Lung (tissue), 12 donors: ENCODE data around the gene AGAP1. TPM values are rescaled to one million over a fixed set of nuclear protein-coding genes. Genes with fewer than 3 reads are reported as not detected.

ENCODE experiments used
- ATAC-seq: fragments of 200-7000 bp; cut with Tn5 transposase; one replicate; pipeline ENCODE4 v1.9.1; 2020; ENCODE audit warnings: moderate number of reproducible peaks; ENCODE audit not compliant: insufficient read depth, low FRiP score
- DNase-seq, 3 donors: peaks; one replicate each; pipeline ENCODE4 v3.0.0-alpha.2; 2013 to 2017
- H3K27ac ChIP-seq, 2 donors: one replicate each; pipeline ENCODE4 v1.5.1; 2013; ENCODE audit warnings: mild to moderate bottlenecking in 2 of 2, moderate library complexity in 2 of 2, control low read depth in 1 of 2, inconsistent platforms in 1 of 2, low read depth in 1 of 2, low read length in 1 of 2
- H3K27me3 ChIP-seq, 3 donors: one replicate each; pipeline ENCODE4 v1.5.1; 2013; ENCODE audit warnings: low read length in 2 of 3; ENCODE audit not compliant: control insufficient read depth in 3 of 3, insufficient read depth in 3 of 3
- H3K36me3 ChIP-seq, 4 donors: one replicate each; pipeline ENCODE4 v1.5.1; 2013; ENCODE audit warnings: low read length in 4 of 4, mild to moderate bottlenecking in 1 of 4, moderate library complexity in 1 of 4; ENCODE audit not compliant: control insufficient read depth in 4 of 4, insufficient read depth in 4 of 4
- H3K4me1 ChIP-seq, 5 donors: one replicate each; pipeline ENCODE4 v1.5.1; 2013; ENCODE audit warnings: low read length in 5 of 5, mild to moderate bottlenecking in 2 of 5, moderate library complexity in 1 of 5; ENCODE audit not compliant: control insufficient read depth in 5 of 5, insufficient read depth in 5 of 5
- H3K4me3 ChIP-seq: one replicate; pipeline ENCODE4 v1.5.1; 2013; ENCODE audit warnings: mild to moderate bottlenecking, control low read depth, moderate library complexity
- H3K9ac ChIP-seq, 2 donors: one replicate each; pipeline ENCODE4 v1.5.1; 2013; ENCODE audit warnings: low read length in 2 of 2, control low read depth in 1 of 2; ENCODE audit not compliant: insufficient read depth in 1 of 2
- H3K9me3 ChIP-seq, 4 donors: one replicate each; pipeline ENCODE4 v1.5.1; 2013; ENCODE audit warnings: low read length in 3 of 4, mild to moderate bottlenecking in 1 of 4, moderate library complexity in 1 of 4; ENCODE audit not compliant: control insufficient read depth in 4 of 4, insufficient read depth in 3 of 4
- CTCF ChIP-seq: IDR thresholded peaks from 2 replicates; pipeline ENCODE4 v1.5.1; 2012; ENCODE audit warnings: mild to moderate bottlenecking; ENCODE audit errors: control extremely low read depth, extremely low read depth
- WGBS, 2 donors: extraction: QIAGEN DNeasy Blood & Tissue Kit; methylation state at CpG; one replicate each; pipeline ENCODE4 v1.1.7; 2013; 5-methylcytosine and 5-hydroxymethylcytosine counted together
- polyA plus RNA-seq, 2 donors: library from polyadenylated mRNA; stranded (reverse); fragments of 200-250 nt; gene quantifications; one replicate each; pipeline ENCODE4 v1.2.1, GENCODE V29; 2013
- total RNA-seq, 2 donors: library from RNA; depleted of rRNA in 1 of 2; stranded (reverse); fragments of >200 nt in 1 of 2; gene quantifications; one replicate each; pipeline ENCODE4 v1.2.1, GENCODE V29; 2014 to 2021
- donor health status: control.
- donor health status: control.
- donor health status: Bipolar disorder and iron deficiency.
- donor health status: healthy.
- donor health status: DM: yes; HTN: yes; CAD: no.

The AGAP1 gene
- total and polyA plus RNA-seq, 4 donors: 6.6 to 39.4 (median 20.2) TPM

DNA sequence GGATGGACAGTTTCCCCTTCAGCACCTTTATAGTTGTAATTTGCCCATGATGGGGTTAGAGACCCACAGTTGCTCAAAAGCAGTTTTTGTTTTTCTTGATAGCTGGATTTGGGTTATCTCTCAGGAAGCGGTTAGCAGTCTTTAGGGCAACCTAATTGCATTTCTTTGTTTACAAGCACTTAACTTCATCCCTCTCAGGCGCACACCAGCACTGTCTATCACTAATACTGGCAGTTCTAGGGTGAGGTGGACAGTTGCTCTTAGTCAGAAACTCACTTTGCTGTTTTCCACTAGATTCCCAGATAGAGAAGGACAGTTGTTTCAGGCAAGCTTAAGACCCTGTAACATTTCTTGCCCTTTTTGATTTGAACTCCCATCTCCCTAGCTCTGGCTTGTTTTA lies 146.0 kb downstream of the AGAP1 start:
- H3K9ac ChIP-seq: no peak overlapping the region
- H3K36me3 ChIP-seq: no peaks in the 10 kb centered on the region
- ATAC-seq: no peak
- TF ChIP-seq CTCF: no peak
- no peak overlapping the region for H3K4me3 ChIP-seq
- H3K27me3 ChIP-seq: no peaks in the 10 kb centered on the region
- peak overlapping the region; percentile 24 to 51 for H3K27ac ChIP-seq
- WGBS, 2 donors: 66 to 84% methylated on average over 2 of the region's 2 CpGs
- no peak for DNase-seq
- no peaks in the 10 kb centered on the region for H3K9me3 ChIP-seq
- H3K4me1 ChIP-seq: peaks cover 10 to 20% (median 18%) of the 10 kb centered on the region in 5 donors

GRCh38 chr2:235640377-235640776 lies 146.5 kb downstream of the AGAP1 start:
- no peak for ATAC-seq
- peak overlapping the region in 1 of 2 donors; percentile 35 for H3K9ac ChIP-seq
- peak overlapping the region in 1 of 2 donors; percentile 52 for H3K27ac ChIP-seq
- no peak for TF ChIP-seq CTCF
- no peak overlapping the region for H3K4me3 ChIP-seq
- no peaks in the 10 kb centered on the region for H3K36me3 ChIP-seq
- H3K4me1 ChIP-seq: peaks cover 10 to 20% (median 18%) of the 10 kb centered on the region in 5 donors
- DNase-seq: no peak
- 54 to 56% methylated on average over 2 of the region's 2 CpGs for WGBS, 2 donors
- H3K27me3 ChIP-seq: no peaks in the 10 kb centered on the region
- no peaks in the 10 kb centered on the region for H3K9me3 ChIP-seq

DNA sequence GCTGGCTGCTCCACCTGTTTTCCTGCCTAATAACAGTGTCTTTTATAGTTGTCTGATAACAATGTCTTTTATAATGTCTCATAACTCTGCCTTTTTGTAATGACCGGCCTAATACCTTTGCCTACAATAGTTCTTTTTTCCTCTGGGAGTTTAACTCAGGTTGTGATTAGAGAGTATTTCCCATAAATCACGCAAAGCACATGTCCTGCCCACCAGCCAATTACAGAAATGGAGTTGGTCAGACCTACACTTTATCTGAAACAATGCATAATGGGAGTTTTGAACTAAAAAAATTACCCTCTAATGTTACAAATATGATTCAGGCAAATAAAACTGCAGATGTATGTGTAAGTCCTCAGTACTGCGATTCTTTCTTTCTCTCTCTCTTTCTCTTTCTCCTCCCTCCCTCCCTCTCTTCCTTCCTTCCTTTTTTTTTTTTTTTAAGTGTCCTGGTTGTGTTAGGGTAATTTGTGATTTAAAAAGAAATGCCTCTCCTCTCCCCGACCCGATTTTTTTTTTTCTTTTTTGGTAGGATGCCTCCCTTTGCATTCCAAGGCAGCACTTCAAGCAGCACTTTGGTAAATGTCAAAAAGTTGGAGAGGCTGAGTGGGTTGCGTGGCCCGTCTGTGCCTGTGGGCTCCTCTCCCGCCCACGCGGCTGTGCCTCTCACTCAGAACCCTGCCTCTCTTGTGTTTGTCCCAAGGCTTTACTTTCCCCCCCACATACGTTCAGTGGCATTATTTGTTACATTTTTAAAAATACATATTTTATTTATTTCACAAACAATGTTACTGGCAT lies 147.3 kb downstream of the AGAP1 start:
- Histone ChIP-seq H3K9ac (no peak overlapping the region), H3K4me1 (peaks cover 10 to 20% (median 18%) of the 10 kb centered on the region in 5 donors), H3K4me3 (no peak overlapping the region), H3K9me3 (no peaks in the 10 kb centered on the region), H3K27me3 (no peaks in the 10 kb centered on the region), H3K36me3 (no peaks in the 10 kb centered on the region), H3K27ac (no peak overlapping the region)
- ATAC-seq: peak; percentile 68
- 43 to 50% methylated on average over 11 of the region's 11 CpGs for WGBS, 2 donors
- no peak for TF ChIP-seq CTCF
- DNase-seq: peak in 2 of 3 donors; percentile 19 to 40
